Muscle of arm (tissue), 12 donors: ENCODE data around the gene SMURF1. TPM values are rescaled to one million over a fixed set of nuclear protein-coding genes. Genes with fewer than 3 reads are reported as not detected.
A peak's percentile ranks its signal among the peaks of the same experiment; 100 is the strongest.
"Not testable (repeated sequence)": the region's sequence is repeated elsewhere in the genome, so short reads cannot be mapped to it uniquely, and the experiment has no call there.

Experiments used
- DNase-seq: peaks from one replicate; pipeline ENCODE4 v3.0.0-alpha.2; 2013
- polyA plus RNA-seq, 12 donors: library from polyadenylated mRNA; unstranded; fragments of 120-200 nt; gene quantifications; one replicate each; pipeline ENCODE4 v1.2.1, GENCODE V29; 2013; ENCODE audit not compliant: insufficient read length in 12 of 12

SMURF1 gene
- polyA plus RNA-seq, 12 donors: 8.0 to 14.7 (median 9.1) TPM; not detected in 1

- DNase-seq: peak; percentile 50
These were observed 22.3 kb downstream of the SMURF1 start for GRCh38 chr7:99121496-99122021.

GRCh38 chr7:99120916-99121315, 23.0 kb downstream of the SMURF1 start:
- no peak for DNase-seq

- DNase-seq: no peak
These were observed 23.4 kb downstream of the SMURF1 start for GRCh38 chr7:99120501-99120900.

GRCh38 chr7:99118077-99118476, 25.8 kb downstream of the SMURF1 start:
- no peak for DNase-seq

GRCh38 chr7:99116144-99116543, 27.8 kb downstream of the SMURF1 start:
- DNase-seq: no peak

- DNase-seq: no peak
These were observed 28.5 kb downstream of the SMURF1 start for GRCh38 chr7:99115379-99115778.

GRCh38 chr7:99112979-99113378, 30.9 kb downstream of the SMURF1 start:
- DNase-seq: no peak

GRCh38 chr7:99112097-99112496, 31.8 kb downstream of the SMURF1 start:
- DNase-seq: no peak

- DNase-seq: no peak
These were observed 32.3 kb downstream of the SMURF1 start for GRCh38 chr7:99111591-99111990.

- no peak for DNase-seq
These were observed 34.5 kb downstream of the SMURF1 start for GRCh38 chr7:99109108-99110051.

- no peak for DNase-seq
These were observed 35.3 kb downstream of the SMURF1 start for GRCh38 chr7:99108613-99109012.

- DNase-seq: no peak
These were observed 37.1 kb downstream of the SMURF1 start for GRCh38 chr7:99106821-99107241.

- DNase-seq: no peak
These were observed 37.5 kb downstream of the SMURF1 start for GRCh38 chr7:99106411-99106810.

GRCh38 chr7:99105756-99106155, 38.2 kb downstream of the SMURF1 start:
- no peak for DNase-seq

GRCh38 chr7:99104631-99105030, 39.3 kb downstream of the SMURF1 start:
- DNase-seq: no peak

- not testable (repeated sequence) for DNase-seq
These were observed 40.1 kb downstream of the SMURF1 start for GRCh38 chr7:99103836-99104235.

- DNase-seq: no peak
These were observed 40.9 kb downstream of the SMURF1 start for GRCh38 chr7:99102809-99103690.

- DNase-seq: no peak
These were observed 41.5 kb downstream of the SMURF1 start for GRCh38 chr7:99102361-99102760.

GRCh38 chr7:99101516-99101915, 42.4 kb downstream of the SMURF1 start:
- DNase-seq: not testable (repeated sequence)

GRCh38 chr7:99099499-99100077, 44.3 kb downstream of the SMURF1 start:
- no peak for DNase-seq

GRCh38 chr7:99098824-99099498, 44.9 kb downstream of the SMURF1 start:
- DNase-seq: no peak
